GM18508 (cell line): Measurements from ENCODE around the gene FLG2.
"Not testable (repeated sequence)": the region's sequence is repeated elsewhere in the genome, so short reads cannot be mapped to it uniquely, and the experiment has no call there.

Experiments used
- ATAC-seq: cut with Tn5 transposase; IDR thresholded peaks from one replicate; pipeline ENCODE4 v1.9.1; 2021; ENCODE audit warnings: moderate number of reproducible peaks; ENCODE audit not compliant: insufficient read depth, unreplicated experiment

The FLG2 gene

DNA sequence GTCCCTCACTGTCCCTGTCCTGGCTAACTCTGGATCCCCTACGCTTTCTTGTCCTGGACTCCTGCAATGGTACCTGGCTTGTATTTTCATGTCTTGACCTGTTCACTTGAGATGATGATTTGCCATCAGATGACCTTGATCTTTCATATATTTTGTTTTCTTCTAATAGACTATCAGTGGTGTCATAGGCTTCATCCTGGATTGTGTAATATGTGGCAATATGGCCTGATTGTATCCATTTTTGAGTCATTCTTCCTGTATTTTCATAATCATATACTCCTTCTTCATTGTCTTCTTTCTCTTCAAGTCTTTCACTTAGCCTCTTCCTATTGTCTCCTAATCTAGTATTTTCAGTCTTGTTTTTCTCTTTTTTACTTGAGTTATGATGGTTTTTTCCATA lies 45.8 kb downstream of the FLG2 start:
- ATAC-seq, result no peak

DNA sequence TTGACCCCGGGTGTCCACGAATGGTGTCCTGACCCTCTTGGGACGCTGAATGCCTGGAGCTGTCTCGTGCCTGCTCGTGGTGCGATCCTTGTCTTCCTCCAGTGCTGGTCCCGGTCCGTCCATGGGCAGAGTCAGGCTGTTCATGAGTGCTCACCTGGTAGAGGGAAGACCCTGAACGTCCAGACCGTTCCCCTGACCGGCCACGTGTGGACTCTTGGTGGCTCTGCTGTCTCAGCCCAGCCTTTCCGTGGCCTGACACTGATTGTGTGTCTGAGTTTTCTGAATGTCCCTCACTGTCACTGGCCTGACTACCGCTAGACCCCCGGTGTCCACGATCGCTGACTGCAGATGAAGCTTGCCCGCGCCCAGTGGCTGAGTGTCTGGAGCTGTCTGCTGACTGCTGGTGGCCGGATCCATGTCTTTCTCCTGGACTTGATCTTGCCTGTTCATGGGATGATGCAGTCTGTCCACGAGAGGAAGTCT lies 46.4 kb downstream of the FLG2 start:
- ATAC-seq, result no peak

DNA sequence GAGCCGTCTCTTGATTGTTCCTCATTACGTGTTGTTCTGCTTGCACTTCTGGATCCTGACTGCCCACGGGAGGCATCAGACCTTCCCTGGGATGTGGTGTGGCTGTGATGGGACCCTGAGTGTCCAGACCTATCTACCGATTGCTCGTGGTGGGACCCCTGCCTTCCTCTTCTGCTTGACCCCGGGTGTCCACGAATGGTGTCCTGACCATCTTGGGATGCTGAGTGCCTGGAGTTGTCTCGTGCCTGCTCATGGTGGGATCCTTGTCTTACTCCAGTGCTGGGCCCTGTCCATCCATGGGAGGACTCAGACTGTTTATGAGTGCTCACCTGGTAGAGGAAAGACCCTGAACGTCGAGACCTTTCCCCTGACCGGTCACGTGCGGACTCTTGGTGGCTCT lies 47.6 kb downstream of the FLG2 start:
- not testable (repeated sequence) for ATAC-seq

DNA sequence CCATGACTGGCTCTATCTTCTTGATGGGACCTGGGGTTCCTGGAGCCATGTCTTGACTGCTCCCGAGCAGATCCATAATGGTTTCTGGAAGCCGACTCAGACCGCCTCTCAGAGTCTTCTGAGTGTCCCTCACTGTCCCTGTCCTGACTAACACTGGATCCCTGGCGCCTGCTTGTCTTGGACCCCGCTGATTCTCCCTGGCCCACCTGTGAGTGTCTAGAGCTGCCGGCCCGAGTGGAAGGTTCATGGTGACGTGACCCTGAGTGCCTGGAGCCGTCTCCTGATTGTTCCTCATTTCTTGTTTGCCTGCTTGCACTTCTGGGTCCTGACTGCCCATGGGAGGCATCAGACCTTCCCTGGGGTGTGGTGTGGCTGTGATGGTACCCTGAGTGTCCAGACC lies 49.9 kb downstream of the FLG2 start:
- ATAC-seq, result no peak

DNA sequence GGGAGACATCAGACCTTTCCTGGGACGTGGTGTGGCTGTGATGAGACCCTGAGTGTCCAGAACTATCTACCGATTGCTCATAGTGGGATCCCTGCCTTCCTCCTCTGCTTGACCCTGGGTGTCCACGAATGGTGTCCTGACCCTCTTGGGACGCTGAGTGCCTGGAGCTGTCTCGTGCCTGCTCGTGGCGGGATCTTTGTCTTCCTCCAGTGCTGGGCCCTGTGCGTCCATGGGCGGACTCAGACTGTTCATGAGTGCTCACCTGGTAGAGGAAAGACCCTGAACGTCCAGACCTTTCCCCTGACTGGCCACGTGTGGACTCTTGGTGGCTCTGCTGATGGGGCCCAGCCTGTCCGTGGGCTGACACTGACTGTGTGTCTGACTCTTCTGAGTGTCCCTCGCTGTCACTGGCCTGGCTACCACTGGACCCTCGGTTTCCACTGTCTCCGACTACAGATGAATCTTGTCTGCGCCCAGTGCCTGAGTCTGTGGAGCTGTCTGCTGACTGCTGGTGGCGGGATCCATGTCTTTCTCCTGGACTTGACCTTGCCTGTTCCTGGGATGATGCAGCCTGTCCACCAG lies 50.4 kb downstream of the FLG2 start:
- not testable (repeated sequence) for ATAC-seq

DNA sequence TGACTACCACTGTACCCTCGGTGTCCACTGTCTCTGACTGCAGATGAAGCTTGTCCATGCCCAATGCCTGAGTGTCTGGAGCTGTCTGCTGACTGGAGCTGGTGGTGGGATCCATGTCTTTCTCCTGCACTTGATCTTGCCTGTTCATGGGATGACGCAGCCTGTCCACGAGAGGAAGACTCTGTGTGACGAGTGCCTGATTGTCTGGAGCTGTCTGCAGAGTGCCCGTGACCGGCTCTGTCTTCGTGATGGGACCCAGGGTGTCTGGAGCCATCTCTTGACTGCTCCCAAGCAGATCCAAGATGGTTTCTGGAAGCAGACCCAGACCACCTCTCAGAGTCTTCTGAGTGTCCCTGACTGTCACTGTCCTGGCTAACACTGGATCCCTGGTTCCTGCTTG lies 51.0 kb downstream of the FLG2 start:
- not testable (repeated sequence) for ATAC-seq

DNA sequence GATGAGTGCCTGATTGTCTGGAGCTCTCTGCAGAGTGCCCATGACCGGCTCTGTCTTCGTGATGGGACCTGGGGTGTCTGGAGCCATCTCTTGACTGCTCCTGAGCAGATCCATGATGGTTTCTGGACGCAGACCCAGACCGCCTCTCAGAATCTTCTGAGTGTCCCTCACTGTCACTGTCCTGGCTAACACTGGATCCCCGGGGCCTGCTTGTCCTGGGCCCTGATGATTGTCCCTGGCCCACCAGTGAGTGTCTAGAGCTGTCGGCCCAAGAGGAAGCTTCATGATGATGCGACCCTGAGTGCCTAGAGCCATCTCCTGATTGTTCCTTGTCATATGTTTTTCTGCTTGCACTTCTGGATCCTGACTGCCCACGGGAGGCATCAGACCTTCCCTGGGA lies 51.8 kb downstream of the FLG2 start:
- not testable (repeated sequence) for ATAC-seq

DNA sequence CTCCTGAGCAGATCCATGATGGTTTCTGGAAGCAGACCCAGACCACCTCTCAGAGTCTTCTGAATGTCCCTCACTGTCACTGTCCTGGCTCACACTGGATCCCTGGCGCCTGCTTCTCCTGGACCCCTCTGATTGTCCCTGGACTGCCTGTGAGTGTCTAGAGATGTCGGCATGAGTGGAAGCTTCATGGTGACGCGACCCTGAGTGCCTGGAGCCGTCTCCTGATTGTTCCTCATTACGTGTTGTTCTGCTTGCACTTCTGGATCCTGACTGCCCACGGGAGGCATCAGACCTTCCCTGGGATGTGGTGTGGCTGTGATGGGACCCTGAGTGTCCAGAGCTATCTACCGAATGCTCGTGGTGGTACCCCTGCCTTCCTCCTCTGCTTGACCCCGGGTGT lies 53.7 kb downstream of the FLG2 start:
- not testable (repeated sequence) for ATAC-seq

DNA sequence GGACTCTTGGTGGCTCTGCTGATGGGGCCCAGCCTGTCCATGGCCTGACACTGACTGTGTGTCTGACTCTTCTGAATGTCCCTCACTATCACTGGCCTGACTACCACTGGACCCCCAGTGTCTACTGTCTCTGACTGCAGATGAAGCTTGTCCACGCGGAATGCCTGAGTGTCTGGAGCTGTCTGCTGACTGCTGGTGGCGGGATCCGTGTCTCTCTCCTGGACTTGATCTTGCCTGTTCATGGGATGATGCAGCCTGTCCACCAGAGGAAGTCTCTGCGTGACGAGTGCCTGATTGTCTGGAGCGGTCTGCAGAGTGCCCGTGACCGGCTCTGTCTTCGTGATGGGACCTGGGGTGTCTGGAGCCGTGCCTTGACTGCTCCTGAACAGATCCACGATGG lies 55.0 kb downstream of the FLG2 start:
- not testable (repeated sequence) for ATAC-seq

DNA sequence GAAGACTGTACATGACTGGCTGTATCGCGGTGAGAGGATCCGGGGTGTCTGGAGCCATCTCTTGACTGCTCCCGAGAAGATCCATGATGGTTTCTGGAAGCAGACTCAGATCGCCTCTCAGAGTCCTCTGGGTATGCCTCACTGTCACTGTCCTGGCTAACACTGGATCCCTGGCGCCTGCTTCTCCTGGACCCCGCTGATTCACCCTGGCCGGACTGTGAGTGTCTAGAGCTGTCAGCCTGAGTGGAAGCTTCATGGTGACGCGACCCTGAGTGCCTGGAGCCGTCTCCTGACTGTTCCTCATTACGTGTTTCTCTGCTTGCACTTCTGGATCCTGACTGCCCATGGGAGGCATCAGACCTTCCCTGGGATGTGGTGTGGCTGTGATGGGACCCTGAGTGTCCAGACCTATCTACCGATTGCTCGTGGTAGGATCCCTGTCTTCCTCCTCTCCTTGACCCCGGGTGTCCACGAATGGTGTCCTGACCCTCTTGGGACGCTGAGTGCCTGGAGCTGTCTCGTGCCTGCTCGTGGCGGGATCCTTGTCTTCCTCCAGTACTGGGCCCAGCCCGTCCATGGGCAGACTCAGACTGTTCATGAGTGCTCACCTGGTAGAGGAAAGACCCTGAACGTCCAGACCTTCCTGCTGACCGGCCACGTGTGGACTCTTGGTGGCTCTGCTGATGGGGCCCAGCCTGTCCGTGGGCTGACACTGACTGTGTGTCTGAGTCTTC lies 56.5 kb downstream of the FLG2 start:
- not testable (repeated sequence) for ATAC-seq
